ENCODE data around the gene PNMT. TPM values are rescaled to one million over a fixed set of nuclear protein-coding genes. Genes with fewer than 3 reads are reported as not detected.

The PNMT gene
- total and polyA plus RNA-seq, 2 experiments from 2014 or later, result 1.9 to 2.5 TPM

DNA sequence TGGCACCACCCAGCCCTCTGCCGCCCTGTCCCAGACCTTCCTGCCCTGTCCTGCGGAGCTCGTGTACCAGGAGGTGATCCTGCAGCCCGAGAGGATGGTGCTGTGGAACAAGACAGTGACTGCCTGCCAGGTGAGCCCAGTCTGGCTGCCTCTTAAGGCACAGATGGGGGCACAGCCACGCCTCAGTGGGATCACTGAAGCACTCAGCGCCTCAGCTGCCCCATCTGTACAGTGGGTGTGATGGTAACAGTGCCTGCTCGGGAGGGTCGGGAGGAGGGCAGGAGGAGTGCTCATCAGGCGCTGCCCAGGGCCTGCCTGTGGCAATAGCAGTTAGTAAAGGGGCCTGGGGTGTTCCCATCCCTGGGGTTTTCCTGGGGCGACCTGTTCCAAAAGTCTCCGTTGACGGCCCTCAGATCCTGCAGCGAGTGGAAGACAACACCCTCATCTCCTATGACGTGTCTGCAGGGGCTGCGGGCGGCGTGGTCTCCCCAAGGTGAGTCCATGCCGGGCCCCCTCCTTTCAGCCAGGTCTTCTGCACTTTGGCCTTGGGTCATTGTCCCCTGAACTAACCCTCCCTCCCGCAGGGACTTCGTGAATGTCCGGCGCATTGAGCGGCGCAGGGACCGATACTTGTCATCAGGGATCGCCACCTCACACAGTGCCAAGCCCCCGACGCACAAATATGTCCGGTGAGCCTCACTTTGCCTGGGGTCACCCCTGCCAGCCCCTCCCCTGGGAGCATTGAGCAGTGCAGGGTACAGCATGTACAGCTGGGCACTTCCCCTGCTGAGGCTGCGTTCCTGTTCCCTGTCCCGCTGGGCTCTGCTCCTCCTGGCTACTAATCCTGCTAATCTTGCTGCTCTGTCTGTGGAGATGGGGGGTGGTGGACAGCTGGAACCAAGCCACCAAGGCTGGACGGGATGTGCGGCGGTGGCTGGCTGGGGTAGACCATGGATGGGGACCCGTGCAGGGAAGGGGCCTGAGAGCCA, 7.6 kb upstream of the PNMT start:
- H3F3A ChIP-seq (replicated peaks; ENCODE audit: low read depth), result peaks cover 3% of the 10 kb centered on the region
- no peak for ATAC-seq
- H4K20me1 ChIP-seq (replicated peaks; ENCODE audit: insufficient read depth), result no peaks in the 10 kb centered on the region
- no peak for DNase-seq (ENCODE audit: low spot score)
- Mint-ChIP-seq H3K4me3 (no peak overlapping the region; the same call in 2 of the 3 replicates), H3K27me3 (ENCODE audit: insufficient read depth, low read depth, poor library complexity) (peaks cover 6% of the 10 kb centered on the region), H3K36me3 (ENCODE audit: low read depth) (peaks cover 14% of the 10 kb centered on the region; the same call in 2 of the 3 replicates), H3K27ac (peak overlapping the region; percentile 52), H3K4me1 (peaks cover 43% of the 10 kb centered on the region), H3K9me3 (no peaks in the 10 kb centered on the region; the same call in 2 of the 3 replicates)
- H3K9me2 ChIP-seq (ENCODE audit: insufficient read depth), result no peaks in the 10 kb centered on the region
- peaks cover 2% of the 10 kb centered on the region; the same call in 1 of the 2 replicates for H3K27me3 ChIP-seq (ENCODE audit: insufficient read depth)
- peaks cover 26% of the 10 kb centered on the region for H3K4me1 ChIP-seq (ENCODE audit: insufficient read depth)
- no peaks in the 10 kb centered on the region for H3K79me2 ChIP-seq (replicated peaks; ENCODE audit: insufficient read depth)
- H3K4me2 ChIP-seq, result no peak overlapping the region
- H3K36me3 ChIP-seq (ENCODE audit: insufficient read depth), result no peaks in the 10 kb centered on the region
- no peak overlapping the region for H3K27ac ChIP-seq (ENCODE audit: low read depth)
- no peak overlapping the region for H2AFZ ChIP-seq
- no peak overlapping the region for H3K4me3 ChIP-seq
- TF ChIP-seq EZH2phosphoT487 (IDR thresholded peaks at IDR 0.05; ENCODE audit: unreplicated experiment) (no peak), JUNB (IDR thresholded peaks at IDR 0.05; ENCODE audit: unreplicated experiment) (no peak), CTCF (conservative IDR thresholded peaks at IDR 0.05; ENCODE audit: low read depth in 2 of 2) (no peak), CREB1 (CRISPR knock-in tag; IDR thresholded peaks at IDR 0.05; ENCODE audit: low read depth) (no peak), EZH2 (IDR thresholded peaks at IDR 0.05; ENCODE audit: low read depth, unreplicated experiment) (no peak), ZNF114 (CRISPR knock-in tag; IDR thresholded peaks at IDR 0.05) (no peak), NANOG (IDR thresholded peaks at IDR 0.05; ENCODE audit: borderline replicate concordance) (no peak), STAT1 (IDR thresholded peaks at IDR 0.05; ENCODE audit: unreplicated experiment) (no peak), ZNF331 (CRISPR knock-in tag; IDR thresholded peaks at IDR 0.05; ENCODE audit: low read depth) (no peak), POLR2AphosphoS5 (IDR thresholded peaks at IDR 0.05; ENCODE audit: low read depth) (no peak)
- TF ChIP-seq, protein P1, sequence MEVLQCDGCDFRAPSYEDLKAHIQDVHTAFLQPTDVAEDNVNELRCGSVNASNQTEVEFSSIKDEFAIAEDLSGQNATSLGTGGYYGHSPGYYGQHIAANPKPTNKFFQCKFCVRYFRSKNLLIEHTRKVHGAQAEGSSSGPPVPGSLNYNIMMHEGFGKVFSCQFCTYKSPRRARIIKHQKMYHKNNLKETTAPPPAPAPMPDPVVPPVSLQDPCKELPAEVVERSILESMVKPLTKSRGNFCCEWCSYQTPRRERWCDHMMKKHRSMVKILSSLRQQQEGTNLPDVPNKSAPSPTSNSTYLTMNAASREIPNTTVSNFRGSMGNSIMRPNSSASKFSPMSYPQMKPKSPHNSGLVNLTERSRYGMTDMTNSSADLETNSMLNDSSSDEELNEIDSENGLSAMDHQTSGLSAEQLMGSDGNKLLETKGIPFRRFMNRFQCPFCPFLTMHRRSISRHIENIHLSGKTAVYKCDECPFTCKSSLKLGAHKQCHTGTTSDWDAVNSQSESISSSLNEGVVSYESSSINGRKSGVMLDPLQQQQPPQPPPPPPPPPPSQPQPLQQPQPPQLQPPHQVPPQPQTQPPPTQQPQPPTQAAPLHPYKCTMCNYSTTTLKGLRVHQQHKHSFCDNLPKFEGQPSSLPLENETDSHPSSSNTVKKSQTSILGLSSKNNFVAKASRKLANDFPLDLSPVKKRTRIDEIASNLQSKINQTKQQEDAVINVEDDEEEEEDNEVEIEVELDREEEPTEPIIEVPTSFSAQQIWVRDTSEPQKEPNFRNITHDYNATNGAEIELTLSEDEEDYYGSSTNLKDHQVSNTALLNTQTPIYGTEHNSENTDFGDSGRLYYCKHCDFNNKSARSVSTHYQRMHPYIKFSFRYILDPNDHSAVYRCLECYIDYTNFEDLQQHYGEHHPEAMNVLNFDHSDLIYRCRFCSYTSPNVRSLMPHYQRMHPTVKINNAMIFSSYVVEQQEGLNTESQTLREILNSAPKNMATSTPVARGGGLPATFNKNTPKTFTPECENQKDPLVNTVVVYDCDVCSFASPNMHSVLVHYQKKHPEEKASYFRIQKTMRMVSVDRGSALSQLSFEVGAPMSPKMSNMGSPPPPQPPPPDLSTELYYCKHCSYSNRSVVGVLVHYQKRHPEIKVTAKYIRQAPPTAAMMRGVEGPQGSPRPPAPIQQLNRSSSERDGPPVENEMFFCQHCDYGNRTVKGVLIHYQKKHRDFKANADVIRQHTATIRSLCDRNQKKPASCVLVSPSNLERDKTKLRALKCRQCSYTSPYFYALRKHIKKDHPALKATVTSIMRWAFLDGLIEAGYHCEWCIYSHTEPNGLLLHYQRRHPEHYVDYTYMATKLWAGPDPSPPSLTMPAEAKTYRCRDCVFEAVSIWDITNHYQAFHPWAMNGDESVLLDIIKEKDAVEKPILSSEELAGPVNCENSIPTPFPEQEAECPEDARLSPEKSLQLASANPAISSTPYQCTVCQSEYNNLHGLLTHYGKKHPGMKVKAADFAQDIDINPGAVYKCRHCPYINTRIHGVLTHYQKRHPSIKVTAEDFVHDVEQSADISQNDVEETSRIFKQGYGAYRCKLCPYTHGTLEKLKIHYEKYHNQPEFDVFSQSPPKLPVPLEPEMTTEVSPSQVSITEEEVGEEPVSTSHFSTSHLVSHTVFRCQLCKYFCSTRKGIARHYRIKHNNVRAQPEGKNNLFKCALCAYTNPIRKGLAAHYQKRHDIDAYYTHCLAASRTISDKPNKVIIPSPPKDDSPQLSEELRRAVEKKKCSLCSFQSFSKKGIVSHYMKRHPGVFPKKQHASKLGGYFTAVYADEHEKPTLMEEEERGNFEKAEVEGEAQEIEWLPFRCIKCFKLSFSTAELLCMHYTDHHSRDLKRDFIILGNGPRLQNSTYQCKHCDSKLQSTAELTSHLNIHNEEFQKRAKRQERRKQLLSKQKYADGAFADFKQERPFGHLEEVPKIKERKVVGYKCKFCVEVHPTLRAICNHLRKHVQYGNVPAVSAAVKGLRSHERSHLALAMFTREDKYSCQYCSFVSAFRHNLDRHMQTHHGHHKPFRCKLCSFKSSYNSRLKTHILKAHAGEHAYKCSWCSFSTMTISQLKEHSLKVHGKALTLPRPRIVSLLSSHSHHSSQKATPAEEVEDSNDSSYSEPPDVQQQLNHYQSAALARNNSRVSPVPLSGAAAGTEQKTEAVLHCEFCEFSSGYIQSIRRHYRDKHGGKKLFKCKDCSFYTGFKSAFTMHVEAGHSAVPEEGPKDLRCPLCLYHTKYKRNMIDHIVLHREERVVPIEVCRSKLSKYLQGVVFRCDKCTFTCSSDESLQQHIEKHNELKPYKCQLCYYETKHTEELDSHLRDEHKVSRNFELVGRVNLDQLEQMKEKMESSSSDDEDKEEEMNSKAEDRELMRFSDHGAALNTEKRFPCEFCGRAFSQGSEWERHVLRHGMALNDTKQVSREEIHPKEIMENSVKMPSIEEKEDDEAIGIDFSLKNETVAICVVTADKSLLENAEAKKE (CRISPR knock-in tag; IDR thresholded peaks at IDR 0.05), result no peak
- TF ChIP-seq, protein P2, sequence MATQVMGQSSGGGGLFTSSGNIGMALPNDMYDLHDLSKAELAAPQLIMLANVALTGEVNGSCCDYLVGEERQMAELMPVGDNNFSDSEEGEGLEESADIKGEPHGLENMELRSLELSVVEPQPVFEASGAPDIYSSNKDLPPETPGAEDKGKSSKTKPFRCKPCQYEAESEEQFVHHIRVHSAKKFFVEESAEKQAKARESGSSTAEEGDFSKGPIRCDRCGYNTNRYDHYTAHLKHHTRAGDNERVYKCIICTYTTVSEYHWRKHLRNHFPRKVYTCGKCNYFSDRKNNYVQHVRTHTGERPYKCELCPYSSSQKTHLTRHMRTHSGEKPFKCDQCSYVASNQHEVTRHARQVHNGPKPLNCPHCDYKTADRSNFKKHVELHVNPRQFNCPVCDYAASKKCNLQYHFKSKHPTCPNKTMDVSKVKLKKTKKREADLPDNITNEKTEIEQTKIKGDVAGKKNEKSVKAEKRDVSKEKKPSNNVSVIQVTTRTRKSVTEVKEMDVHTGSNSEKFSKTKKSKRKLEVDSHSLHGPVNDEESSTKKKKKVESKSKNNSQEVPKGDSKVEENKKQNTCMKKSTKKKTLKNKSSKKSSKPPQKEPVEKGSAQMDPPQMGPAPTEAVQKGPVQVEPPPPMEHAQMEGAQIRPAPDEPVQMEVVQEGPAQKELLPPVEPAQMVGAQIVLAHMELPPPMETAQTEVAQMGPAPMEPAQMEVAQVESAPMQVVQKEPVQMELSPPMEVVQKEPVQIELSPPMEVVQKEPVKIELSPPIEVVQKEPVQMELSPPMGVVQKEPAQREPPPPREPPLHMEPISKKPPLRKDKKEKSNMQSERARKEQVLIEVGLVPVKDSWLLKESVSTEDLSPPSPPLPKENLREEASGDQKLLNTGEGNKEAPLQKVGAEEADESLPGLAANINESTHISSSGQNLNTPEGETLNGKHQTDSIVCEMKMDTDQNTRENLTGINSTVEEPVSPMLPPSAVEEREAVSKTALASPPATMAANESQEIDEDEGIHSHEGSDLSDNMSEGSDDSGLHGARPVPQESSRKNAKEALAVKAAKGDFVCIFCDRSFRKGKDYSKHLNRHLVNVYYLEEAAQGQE (IDR thresholded peaks at IDR 0.05; ENCODE audit: unreplicated experiment), result no peak
